RCC 7860 (cell line): ENCODE data around the gene MANF.
"Not testable (repeated sequence)": the region's sequence is repeated elsewhere in the genome, so short reads cannot be mapped to it uniquely, and the experiment has no call there.

Experiments
- DNase-seq: peaks from one replicate; pipeline ENCODE4 v3.0.0-alpha.2; 2015; ENCODE audit warnings: low spot score
- FAIRE-seq: peaks from 2 replicates; lab custom pipeline; 2012; peaks lifted over from hg19 to GRCh38; lab: Jason Lieb, UNC

Gene MANF

DNA sequence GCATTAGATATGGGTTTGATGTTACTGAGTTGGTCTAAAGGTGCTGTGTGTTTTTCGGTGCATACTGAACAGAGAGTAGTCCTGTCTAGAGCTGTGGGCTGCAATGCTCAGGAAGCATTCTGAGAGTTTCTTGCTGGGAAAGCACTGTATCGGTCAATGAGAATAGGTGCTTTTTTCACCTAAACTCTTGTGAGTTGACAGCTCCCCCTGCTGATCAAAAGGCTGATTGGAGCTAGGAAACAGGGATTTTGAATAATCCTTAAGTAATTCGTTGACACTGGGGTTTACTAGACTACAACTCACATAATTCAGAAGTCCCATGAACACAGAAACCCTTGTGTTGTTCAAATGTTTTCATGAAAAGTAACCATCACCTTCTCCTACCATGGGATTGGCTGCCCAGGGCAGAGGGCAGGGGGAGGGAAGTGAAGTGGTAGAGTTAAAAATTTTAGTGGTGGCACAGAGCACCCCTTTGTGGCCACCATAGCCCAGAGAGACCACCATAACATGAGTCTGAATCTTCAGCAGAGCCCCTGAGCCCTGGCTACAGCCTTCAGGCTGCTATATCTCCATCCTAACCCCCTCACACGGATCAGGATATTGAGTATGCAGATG lies 13.0 kb upstream of the MANF start:
- DNase-seq (peak; percentile 28), FAIRE-seq (no peak)

DNA sequence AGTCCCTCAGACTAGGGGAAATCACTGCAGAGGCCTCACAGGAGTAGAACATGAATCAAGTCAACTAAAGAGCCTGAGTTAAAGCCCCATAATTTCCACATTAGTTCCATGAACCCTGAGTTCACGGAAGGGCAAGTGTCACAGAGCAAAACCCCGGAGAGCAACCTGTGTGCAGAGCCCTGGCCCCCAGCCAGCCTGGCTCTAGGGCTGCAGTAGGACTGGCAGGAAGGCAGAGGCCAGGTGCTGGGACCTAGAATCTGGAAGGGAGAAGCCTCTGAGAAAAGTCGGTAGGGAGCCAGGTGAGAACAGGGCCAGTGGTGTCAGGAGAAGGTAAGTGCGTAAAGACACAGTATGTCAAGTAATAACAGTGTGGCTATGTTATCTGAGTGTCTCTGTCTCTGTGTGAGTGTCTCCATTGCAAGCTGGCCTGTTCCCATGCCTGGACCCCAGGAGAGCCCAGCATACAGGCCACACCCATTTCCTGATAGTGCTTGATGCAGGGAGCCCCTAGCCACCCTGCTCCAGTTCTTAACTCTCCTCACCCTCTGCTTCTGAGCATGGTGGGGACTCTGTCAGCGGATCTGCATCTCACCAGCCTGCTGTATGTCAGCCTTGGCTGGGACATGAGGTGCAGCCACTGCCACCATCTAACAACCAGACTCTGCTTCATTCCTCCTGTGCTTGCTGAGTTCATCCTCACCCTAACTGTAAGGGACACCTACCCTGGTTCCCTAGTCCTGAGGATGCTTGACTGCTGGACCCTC lies 11.3 kb upstream of the MANF start:
- DNase-seq (no peak), FAIRE-seq (no peak)

DNA sequence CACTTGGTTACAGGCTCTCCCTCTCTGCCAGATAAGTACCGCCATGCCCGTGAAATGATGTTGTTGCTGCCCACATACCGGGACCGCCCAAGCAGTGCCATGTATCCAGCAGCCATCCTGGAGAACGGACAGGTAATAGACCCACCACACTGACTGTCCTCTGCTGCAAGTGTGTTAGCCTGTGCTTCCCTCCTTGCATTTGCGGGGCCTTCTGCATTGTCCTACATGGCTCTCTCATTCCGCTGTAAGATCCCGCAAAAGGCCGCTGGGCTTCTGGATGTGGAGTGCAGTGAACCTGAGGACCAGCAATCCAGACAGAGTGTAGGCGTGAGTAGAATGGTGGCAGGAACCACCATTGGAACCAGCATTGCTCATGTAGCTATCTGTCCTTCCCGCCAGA lies 10.6 kb upstream of the MANF start:
- DNase-seq = no peak
- no peak for FAIRE-seq

DNA sequence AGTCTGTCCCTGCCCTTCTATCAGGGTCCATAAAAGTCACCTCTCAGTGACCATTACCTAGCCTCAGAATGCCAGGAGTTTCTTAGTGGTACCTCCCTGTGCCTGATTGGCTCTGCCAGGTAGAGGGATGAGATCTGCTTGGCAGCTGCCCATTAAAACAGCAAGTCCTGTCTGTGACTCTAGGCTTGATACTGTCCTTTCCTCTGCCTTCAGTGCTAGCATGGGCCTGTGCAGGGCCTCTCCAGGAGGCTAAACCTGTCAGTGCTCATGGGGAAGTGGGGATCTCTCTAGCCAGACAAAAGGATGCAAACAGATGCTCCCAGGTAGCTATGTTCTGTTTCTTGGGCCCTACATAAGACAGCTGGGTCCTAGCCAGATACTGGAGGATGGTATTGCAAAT lies 10.0 kb upstream of the MANF start:
- FAIRE-seq = no peak

DNA sequence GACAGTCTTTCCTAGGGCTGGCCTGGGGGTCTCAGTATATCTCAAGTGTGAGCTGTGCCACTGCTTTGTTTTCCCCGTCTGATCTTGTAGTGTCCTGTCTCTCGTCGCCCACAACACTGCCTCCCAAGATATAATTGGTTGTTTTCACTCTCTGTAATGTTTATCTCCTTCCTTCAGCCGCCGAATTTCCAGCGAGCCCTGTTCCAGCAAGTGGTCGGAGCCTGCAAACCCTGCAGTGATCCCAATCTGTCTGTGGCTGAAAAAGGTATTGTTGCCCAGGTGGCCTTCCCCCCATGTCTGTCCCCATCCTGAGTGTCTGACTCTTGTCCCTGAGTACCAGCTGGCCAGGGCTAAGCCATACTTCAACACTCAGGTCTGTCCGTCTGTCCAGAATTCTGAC lies 9.5 kb upstream of the MANF start:
- no peak for FAIRE-seq

More for the DNA sequence above, 10.0 kb upstream of the MANF start:
- DNase-seq = no peak

DNA sequence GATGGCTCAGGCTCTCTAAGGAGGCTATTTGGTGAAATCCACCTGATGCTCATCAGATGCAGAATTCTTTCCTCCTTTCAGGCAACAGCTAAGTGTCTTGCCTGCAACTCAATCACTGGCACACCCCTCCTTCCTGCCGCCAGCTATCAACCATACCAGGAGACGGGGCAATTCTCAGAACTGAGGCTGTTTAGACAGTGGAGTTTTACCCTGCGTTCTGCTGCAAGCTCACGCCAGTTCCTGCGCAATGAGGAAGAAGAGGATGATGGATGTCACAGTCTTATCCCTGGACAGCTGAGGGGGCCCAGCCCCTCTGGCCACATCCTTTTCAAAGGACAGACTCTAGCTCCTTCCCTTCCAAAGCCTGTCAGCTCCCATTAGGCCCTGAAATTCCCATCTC lies 7.0 kb upstream of the MANF start:
- DNase-seq (no peak), FAIRE-seq (no peak)

More for the DNA sequence above, 9.5 kb upstream of the MANF start:
- DNase-seq = no peak

DNA sequence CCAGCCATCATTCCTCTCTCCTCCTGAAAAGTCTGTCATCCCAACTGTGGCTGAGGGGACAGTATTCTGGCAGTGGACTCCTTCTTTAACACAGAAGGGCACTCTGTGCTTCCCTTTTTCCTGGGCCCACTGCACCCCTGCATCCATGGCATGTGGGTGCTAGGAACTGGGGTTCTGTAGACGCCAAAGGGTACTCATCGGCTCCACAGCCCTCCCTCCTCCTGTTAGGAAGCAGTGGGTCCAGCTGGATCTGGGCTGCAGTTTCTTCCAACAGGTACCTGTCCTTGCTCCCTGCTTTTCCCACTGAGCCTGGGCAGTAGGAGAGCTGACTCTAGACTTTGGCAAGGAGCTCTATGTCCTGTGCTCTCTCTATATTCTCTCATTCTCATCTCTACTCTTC lies 6.4 kb upstream of the MANF start:
- no peak for DNase-seq
- FAIRE-seq = no peak

DNA sequence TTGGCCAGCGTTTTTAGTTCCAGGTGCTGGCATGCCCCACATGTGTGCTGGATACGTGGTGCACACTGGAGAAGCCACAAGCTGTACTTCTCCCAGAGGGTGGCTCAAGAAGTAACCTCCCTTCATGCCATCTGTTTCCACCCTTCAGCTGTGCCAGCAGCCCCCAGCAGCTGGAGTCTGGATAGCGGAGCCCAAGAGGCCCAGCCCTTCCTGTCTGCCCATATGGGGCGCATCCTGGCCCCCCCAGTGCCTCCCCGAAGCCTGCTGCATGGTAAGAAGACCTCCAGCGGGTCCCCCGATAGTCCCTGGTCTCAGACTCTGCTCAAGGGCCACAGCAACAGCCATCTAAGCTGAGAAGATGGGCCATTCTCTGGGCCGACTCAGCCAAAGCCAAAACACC lies 5.8 kb upstream of the MANF start:
- DNase-seq (no peak), FAIRE-seq (no peak)

DNA sequence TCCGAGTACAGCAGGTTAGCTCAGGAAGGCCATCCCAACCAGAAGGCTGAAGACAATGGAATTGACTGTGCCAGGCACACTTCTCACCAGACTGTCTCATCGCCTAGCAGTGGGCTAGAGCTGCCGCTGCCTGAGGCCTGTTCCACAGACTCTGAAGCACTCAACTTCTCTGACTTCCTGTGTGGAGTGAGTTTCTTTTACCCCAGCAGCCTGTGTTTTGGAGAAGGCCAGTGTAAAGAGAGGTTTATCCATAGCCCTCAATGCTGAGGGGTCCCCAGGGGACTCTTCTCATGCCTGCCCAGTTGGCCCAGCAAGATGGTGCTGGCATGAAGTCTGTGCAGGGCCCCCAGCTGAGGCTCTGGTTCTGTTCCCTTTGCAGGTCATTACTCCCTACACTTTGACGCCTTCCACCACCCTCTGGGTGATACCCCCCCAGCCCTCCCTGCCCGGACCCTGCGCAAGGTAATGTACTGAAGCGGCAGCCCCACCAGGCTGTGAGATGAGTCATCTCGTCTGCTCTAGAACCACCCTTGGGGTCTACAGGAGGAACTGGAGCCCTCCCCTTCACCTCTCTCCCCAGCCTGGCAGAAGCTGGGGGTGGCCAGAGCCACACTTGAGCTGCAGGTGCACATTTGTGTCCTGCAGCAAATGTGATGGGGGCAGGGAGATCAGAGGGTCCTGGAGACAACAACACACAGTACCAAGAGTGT lies 5.2 kb upstream of the MANF start:
- FAIRE-seq = no peak
- DNase-seq = no peak

DNA sequence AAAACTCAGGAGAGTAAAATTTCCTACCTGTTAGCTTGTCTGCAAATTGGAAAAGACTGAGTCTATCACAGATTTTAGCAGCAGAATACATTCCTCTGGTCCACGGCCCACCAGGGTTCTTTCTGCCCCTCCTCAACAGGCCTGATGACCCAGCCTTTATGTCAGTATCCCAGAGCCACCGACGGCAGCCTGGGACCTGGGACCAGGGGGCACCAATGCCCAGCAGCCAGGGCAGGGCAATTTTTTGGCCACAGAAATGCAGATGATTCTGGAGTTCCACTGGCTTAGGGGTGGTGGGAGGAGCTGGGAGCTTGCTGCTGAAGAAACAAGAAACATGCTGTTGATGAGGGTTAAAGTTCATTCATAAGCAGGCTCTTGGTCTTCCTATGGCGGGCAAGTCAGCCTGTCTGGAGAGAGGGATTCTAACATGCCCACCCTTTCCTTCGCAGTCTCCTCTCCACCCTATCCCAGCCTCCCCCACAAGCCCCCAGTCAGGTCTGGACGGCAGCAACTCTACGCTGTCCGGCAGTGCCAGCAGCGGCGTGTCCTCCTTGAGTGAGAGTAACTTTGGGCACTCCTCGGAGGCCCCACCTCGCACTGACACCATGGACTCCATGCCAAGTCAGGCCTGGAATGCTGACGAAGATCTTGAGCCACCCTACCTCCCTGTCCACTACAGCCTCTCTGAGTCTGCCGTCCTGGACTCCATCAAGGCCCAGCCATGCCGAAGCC lies 4.3 kb upstream of the MANF start:
- FAIRE-seq = no peak
- DNase-seq = no peak

DNA sequence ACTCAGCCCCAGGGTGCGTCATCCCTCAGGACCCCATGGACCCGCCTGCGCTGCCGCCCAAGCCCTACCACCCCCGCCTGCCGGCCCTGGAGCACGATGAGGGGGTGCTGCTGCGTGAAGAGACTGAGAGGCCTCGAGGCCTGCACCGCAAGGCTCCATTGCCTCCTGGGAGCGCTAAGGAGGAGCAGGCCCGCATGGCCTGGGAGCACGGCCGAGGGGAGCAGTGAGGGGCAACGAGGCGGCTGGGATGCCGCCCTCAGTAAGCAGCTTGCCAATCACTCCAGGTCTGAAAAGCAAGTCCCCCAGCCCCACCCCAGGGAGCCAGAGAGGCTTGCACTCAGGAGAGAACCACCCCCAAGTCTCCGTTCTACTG lies 3.8 kb upstream of the MANF start:
- FAIRE-seq (no peak), DNase-seq (no peak)

DNA sequence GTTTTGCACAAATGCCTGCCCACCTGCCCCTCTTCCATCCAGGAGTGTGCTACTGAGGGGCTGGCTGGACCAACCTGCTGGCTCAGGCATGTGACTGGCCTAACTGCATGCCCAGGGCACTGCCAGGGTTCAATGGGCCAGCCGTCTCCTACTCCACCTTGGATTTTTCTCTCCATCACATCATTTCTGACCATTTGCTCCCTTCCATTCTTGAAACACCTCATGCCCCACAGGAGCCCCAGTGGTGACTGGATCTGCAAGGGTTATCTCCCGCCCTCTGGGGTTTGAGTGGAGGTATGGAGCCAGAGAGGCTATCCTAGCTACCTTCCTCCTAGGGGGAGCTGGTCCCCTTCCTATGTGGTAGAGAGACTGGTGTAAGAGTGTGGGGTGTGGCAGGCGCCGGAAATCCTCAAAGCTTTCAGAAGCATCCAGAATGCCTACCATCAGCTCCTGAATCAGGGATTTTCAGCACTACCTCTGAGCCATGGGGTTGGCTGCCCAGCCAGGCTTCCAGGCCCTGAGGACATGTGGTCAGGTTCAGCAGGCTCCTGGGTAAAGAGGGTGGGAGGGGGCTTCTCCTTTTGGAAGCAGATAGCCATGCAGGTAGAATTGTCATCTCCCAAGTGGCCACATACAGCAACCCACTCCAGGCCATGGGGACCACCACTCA lies 2.9 kb upstream of the MANF start:
- no peak for FAIRE-seq
- no peak for DNase-seq

DNA sequence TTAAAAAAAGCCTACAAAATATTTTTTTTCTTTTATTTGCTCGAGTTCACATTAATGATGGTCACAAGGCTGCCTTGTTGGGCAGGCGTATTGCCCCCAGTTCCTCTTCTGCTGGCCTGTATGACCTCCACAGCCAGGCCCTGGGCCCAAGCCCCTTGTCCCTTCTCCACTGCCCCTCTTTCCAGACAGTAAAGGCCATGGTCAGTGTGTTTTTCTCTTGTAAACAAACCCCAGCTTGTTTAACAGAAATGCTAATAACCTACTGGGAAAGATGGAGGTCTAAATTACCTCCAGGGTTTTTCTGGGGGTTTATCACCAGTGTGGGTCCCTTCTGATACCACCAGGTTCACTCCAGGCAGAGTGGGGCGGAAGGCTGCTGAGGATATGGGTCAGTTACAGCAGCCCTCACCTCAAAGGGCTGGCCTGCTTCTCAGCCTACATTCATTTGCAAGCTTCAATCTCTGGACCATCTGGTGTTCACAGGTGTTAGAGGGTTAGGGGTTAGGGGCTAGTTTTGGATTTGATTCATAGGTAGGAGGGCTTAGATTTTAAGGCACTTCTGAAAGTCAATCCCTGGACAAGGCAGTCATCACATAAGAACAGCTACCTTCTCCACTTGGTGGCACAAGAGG lies 2.0 kb upstream of the MANF start:
- DNase-seq = no peak
- no peak for FAIRE-seq

DNA sequence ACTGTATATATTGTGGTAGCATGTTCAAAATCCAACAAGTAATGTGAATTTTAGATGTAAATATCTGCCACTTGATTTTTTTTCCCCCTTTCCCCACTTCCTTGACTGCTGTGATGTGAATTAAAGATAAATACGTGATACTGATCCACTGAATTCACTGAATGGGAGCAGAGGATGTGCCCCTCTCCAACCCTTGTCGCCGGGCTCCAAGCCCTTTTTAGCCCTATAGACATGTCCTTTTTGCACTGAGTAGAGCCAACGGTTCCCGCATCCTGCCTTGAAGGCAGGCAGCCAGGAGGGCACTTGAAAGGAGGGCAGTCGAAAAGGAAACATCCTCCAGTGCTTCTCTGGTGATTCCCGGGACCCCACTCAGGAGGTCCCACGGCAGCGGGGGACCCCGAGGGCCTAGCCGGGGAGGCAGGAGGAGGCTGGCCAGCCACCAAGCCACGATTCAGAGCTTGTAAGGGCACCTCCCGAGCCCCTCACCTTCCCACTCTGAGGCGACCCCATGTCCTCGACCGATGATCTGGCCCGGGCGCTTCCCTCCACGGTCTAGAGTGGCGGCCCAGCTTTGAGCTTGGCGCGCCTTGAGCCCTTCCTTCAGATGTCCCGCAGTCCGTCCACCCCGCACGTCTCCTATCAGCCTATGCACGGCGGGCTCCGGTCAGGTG lies 901 bp upstream of the MANF start:
- FAIRE-seq (no peak), DNase-seq (no peak)

DNA sequence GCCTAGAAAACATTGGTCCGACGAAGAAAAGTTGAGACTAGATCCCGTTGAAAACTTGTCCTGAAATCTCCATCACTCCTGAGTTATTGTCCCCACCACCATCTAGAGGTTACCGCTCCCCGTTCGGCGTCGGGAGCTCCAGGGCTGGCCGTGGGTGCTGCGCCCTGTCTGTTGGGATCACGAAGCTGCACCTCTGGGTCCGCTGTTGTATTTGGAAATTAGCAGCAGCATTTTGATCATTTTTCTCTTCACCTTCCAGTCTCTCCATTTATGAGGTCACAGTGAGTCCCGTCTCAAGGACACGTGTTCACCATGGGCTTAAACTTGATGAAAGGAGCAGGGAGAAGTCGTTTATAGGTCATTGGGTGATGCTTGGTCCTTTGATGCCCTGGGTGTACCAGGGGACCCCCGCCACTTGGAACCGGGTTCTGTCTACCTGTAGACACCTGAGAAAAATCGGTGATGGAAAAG lies 565 bp downstream of the MANF start:
- DNase-seq (no peak), FAIRE-seq (no peak)

DNA sequence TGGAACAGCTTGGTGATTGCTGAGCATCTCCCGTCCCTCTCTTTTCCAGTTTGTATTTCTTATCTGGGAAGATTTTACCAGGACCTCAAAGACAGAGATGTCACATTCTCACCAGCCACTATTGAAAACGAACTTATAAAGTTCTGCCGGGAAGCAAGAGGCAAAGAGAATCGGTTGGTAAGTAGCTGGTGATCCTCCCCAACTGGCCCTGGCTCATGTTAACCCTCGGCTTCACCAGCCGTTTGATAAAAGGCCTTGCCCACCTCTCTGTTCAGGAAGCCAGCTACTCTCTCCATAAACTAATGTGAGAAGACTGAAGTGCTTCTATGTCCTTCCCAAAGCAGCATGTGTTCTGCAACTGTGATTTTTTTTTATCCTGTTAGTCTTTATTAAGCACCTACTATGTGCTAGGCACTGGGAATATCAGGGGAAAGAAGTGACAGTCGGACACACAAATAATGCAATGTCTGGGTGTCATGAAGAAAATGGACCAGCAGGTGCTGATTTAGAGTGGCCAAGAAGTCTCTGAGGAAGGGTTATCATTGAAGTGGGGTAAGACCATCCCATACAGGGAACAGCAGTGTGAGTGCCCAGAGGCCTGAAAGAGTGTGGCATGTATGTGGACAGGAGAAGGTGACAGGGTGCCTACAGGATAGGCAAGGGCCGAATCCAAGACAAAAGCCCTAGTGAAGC lies 1.2 kb downstream of the MANF start:
- FAIRE-seq (no peak), DNase-seq (no peak)

DNA sequence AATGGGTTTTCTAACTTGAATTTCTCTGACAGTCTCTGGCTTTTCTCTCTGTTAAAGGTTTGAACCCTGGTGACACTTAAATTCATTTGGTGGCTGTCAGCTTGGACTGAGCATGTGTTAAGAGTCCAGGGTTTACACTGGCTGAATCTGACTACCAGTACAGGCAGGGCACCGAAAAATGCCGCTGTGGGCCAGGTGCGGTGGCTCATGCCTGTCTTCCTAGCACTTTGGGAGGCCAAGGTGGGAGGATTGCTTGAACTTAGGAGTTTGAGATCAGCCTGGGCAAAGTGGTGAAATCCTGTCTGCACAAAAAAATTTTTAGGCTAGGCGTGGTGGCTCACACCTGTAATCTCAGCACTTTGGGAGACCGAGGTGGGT lies 1.8 kb downstream of the MANF start:
- DNase-seq = no peak
- no peak for FAIRE-seq

DNA sequence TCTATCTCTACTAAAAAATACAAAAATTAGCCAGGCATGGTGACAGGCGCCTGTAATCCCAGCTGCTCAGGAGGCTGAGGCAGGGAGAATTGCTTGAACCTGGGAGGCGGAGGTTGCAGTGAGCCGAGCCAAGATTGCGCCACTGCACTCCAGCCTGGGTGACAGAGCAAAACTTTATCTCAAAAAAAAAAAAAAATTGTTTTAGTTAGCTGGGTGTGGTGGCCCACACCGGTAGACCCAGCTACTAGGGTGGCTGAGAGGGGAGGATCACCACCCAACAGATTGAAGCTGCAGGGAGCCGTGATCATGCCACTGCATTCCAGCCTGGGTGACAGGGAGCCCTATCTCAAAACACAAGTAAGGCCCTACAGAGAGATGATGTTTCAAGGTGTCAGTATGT lies 2.2 kb downstream of the MANF start:
- not testable (repeated sequence) for FAIRE-seq, DNase-seq

DNA sequence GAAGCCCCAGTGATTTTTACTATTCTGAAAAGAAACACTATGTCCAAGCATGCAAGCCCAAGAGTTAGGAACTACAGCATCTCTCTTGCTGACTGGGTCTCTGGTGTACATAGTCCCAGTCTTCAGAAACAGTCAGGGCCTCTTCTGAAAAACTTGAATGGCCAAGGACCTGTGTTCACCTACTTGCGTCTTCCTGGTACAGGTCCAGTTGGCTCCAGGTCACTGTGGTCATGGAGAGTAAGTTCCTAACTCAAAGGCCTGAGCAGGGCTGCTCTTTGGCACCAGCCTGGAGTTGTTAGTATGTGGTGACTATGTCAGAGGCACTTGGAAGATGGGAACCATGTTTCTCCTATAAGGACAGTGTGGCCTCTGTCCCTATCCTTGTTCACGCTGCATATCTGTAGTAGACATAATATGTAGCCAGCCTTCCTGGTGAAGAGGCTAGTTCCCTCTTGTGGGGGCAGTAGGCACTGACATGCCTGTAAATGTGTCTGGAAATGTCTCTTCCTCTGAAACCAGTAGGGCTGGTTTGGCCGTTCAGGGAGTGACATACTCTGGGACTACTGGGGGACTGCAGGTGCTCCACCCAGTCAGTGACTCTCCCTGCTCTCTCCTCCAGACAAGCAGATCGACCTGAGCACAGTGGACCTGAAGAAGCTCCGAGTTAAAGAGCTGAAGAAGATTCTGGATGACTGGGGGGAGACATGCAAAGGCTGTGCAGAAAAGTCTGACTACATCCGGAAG lies 3.4 kb downstream of the MANF start:
- FAIRE-seq (no peak), DNase-seq (peak; percentile 14)
